B cell (primary cell): Measurements from ENCODE around the gene FAM174C. TPM values are rescaled to one million over a fixed set of nuclear protein-coding genes. Genes with fewer than 3 reads are reported as not detected.

Source experiments
- ATAC-seq: fragments of 200-7000 bp; cut with Tn5 transposase; one replicate; pipeline ENCODE4 v1.10.0; 2021; ENCODE audit warnings: low read depth, mild to moderate bottlenecking, moderate number of reproducible peaks, moderate library complexity
- CTCF ChIA-PET: fragments of 350-600 bp; sonication (Branson Sonifier 250); formaldehyde crosslinking; loops from one replicate; lab custom pipeline; 2021; ENCODE audit warnings: antibody characterized with exemption, inconsistent platforms; lab: Charles Lee
- POLR2A ChIA-PET: fragments of 350-600 bp; sonication (Branson Sonifier 250); formaldehyde crosslinking; loops from one replicate; lab custom pipeline; 2021; ENCODE audit warnings: antibody characterized with exemption; lab: Charles Lee
- DNase-seq: peaks from one replicate; pipeline ENCODE4 v3.0.0; 2013
- H2AFZ ChIP-seq: 2 replicates; pipeline ENCODE4 v1.6.1; 2012; ENCODE audit warnings: mild to moderate bottlenecking, low read depth, low read length; ENCODE audit not compliant: insufficient read depth, poor library complexity, severe bottlenecking
- H3K27ac ChIP-seq, 2 donors: 1 replicate in 1 of 2; 2 replicates in 1 of 2; pipeline ENCODE4 v1.5.1; 2012 to 2013; ENCODE audit warnings: low read length in 2 of 2, mild to moderate bottlenecking in 2 of 2, moderate library complexity in 1 of 2
- H3K27me3 ChIP-seq, 4 experiments: fragments of 200-600 bp in 1 of 4; sonication (generic) in 1 of 4; replicated peaks in 1 of 4; 1 replicate in 2 of 4; 2 replicates in 2 of 4; pipeline versions ENCODE4 v1.6.1 to v1.7.0; 2013 to 2016; ENCODE audit warnings: low read length in 3 of 4, mild to moderate bottlenecking in 2 of 4, mixed read lengths in 1 of 4, moderate library complexity in 1 of 4; ENCODE audit not compliant: insufficient read depth in 4 of 4, control insufficient read depth in 3 of 4; ENCODE audit errors: control extremely low read depth in 1 of 4
- H3K36me3 ChIP-seq, 2 experiments: replicated peaks in 1 of 2; 1 replicate in 1 of 2; 2 replicates in 1 of 2; pipeline versions ENCODE4 v1.6.1 to v1.7.1; 2013; ENCODE audit warnings: low read length in 1 of 2; ENCODE audit not compliant: insufficient read depth in 2 of 2, control insufficient read depth in 1 of 2; ENCODE audit errors: control extremely low read depth in 1 of 2, extremely low read depth in 1 of 2
- H3K4me1 ChIP-seq, 2 donors: fragments of 200-600 bp in 1 of 2; sonication (generic) in 1 of 2; 1 replicate in 1 of 2; 2 replicates in 1 of 2; pipeline versions ENCODE4 v1.5.1 to v1.6.1; 2013 to 2017; ENCODE audit warnings: low read length in 2 of 2; ENCODE audit not compliant: control insufficient read depth in 2 of 2, insufficient read depth in 2 of 2
- H3K4me2 ChIP-seq: replicated peaks from 2 replicates; pipeline ENCODE3; 2012; ENCODE audit warnings: mild to moderate bottlenecking, low read depth, low read length; ENCODE audit not compliant: poor library complexity, severe bottlenecking
- H3K4me3 ChIP-seq, 5 experiments: fragments of 200-600 bp in 1 of 5; sonication (generic) in 1 of 5; 1 replicate in 3 of 5; 2 replicates in 2 of 5; pipeline versions ENCODE4 v1.5.1 to v1.7.0; 2011 to 2016; ENCODE audit warnings: low read length in 4 of 5, mild to moderate bottlenecking in 4 of 5, low read depth in 2 of 5, control low read depth in 1 of 5, moderate library complexity in 1 of 5; ENCODE audit not compliant: insufficient read depth in 1 of 5; ENCODE audit errors: control extremely low read depth in 1 of 5, extremely low read depth in 1 of 5
- H3K79me2 ChIP-seq: fragments of 200-600 bp; sonication (generic); one replicate; pipeline ENCODE4 v1.6.0; 2016; ENCODE audit warnings: low read length; ENCODE audit not compliant: control insufficient read depth, insufficient read depth
- H3K9ac ChIP-seq: fragments of 200-600 bp; sonication (generic); 2 replicates; pipeline ENCODE4 v1.6.1; 2017; ENCODE audit warnings: mild to moderate bottlenecking, low read length, moderate library complexity
- H3K9me3 ChIP-seq, 3 donors: one replicate each; pipeline versions ENCODE4 v1.6.1 to v1.7.1; 2013; ENCODE audit warnings: low read length in 2 of 3; ENCODE audit not compliant: control insufficient read depth in 2 of 3, insufficient read depth in 1 of 3; ENCODE audit errors: control extremely low read depth in 1 of 3
- H4K20me1 ChIP-seq: 2 replicates; pipeline ENCODE4 v1.6.0; 2012; ENCODE audit warnings: mild to moderate bottlenecking, low read length; ENCODE audit not compliant: insufficient read depth, control insufficient read depth, poor library complexity, severe bottlenecking
- H3K27ac Mint-ChIP-seq: one replicate; pipeline ENCODE4 v1.8.0; 2021; ENCODE audit warnings: mixed read lengths
- H3K27me3 Mint-ChIP-seq: one replicate; pipeline ENCODE4 v1.8.0; 2021; ENCODE audit warnings: mixed read lengths
- H3K4me1 Mint-ChIP-seq: one replicate; pipeline ENCODE4 v1.8.0; 2021; ENCODE audit warnings: mixed read lengths
- H3K4me3 Mint-ChIP-seq: one replicate; pipeline ENCODE4 v1.8.0; 2021; ENCODE audit warnings: mixed read lengths
- H3K9me3 Mint-ChIP-seq: one replicate; pipeline ENCODE4 v1.8.0; 2022; ENCODE audit warnings: mixed read lengths; ENCODE audit not compliant: insufficient read depth
- EZH2 ChIP-seq: IDR thresholded peaks from 2 replicates; pipeline ENCODE4 v1.6.1; 2012; ENCODE audit warnings: borderline replicate concordance, low read depth, mild to moderate bottlenecking, moderate library complexity, low read length; ENCODE audit not compliant: insufficient read depth, poor library complexity, severe bottlenecking
- WGBS: methylation state at CpG from one replicate; pipeline ENCODE4 v1.1.5; 2013; ENCODE audit warnings: missing lambda C conversion rate; ENCODE audit not compliant: insufficient coverage; 5-methylcytosine and 5-hydroxymethylcytosine counted together
- intact Hi-C: fragments of 100-400 bp; cut with micrococcal nuclease; formaldehyde crosslinking; loops from one replicate; pipeline ENCODE4 v1.10.0; 2022
- polyA plus RNA-seq: library from polyadenylated mRNA; depleted of rRNA; stranded (reverse); fragments of >200 nt; gene quantifications from 2 replicates; pipeline ENCODE4 v1.2.3, GENCODE V29; 2012
- total RNA-seq, 2 donors: library from RNA; stranded (reverse); fragments of 120-200 nt in 1 of 2; gene quantifications; 1 replicate in 1 of 2; 2 replicates in 1 of 2; pipeline versions ENCODE4 v1.2.3 to v1.2.4, GENCODE V29; 2013 to 2022
- TF ChIP-seq, protein P1 (sequence below): fragments of 200-600 bp; IDR thresholded peaks from one replicate; pipeline ENCODE4 v1.8.0; 2022; ENCODE audit warnings: antibody characterized with exemption, mild to moderate bottlenecking

Gene FAM174C
- total and polyA plus RNA-seq, 2 donors (not counting 1 experiment from before 2014, with no cell fraction given) = 41.1 to 70.6 TPM

DNA sequence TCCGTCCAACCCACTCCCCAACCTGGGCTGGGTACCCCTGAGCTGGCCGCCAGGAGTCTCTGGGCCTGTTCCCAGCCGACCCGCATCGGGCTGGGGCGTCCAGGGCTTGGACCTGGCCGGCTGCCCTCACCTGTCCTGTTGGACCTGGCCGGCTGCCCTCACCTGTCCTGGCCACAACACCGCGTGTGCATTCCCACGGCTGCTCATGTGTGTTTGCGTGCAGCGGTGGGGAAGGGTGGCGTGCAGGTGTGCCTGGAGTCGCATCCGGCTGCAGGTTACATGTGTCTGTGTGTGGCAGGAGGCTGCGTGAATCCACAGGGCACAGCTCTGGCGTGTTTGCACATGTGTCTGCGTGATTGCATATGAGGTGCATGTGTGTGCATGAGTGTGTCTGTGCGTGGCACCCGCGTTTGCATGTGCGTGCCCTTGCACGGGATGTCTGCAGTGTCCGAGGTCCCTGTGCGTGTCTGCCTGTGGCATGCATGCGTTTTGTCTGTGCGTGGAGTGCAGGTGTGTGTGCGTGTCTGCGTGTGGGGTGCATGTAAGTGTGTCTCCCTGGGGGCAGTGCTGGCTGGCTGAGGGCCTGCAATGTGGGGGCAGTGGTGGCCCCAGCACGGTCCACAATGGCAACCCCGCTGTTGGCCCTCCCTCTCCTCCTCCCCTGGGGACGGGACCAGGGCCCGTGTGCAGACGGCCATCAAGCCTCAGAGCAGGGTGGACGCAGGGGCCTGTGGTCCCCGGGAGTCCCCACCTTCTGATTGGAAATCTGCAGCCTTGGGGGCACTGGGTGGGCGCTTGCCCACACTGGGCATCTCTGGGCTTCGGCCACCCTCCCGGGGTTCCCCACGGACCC, 13.7 kb downstream of the FAM174C start:
- Mint-ChIP-seq H3K4me1 (peaks cover 23% of the 10 kb centered on the region), H3K9me3 (no peaks in the 10 kb centered on the region), H3K27ac (no peak overlapping the region), H3K4me3 (no peak overlapping the region), H3K27me3 (peaks cover 30% of the 10 kb centered on the region)
- TF ChIP-seq, protein P1, sequence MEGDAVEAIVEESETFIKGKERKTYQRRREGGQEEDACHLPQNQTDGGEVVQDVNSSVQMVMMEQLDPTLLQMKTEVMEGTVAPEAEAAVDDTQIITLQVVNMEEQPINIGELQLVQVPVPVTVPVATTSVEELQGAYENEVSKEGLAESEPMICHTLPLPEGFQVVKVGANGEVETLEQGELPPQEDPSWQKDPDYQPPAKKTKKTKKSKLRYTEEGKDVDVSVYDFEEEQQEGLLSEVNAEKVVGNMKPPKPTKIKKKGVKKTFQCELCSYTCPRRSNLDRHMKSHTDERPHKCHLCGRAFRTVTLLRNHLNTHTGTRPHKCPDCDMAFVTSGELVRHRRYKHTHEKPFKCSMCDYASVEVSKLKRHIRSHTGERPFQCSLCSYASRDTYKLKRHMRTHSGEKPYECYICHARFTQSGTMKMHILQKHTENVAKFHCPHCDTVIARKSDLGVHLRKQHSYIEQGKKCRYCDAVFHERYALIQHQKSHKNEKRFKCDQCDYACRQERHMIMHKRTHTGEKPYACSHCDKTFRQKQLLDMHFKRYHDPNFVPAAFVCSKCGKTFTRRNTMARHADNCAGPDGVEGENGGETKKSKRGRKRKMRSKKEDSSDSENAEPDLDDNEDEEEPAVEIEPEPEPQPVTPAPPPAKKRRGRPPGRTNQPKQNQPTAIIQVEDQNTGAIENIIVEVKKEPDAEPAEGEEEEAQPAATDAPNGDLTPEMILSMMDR = no peak
- no peak for TF ChIP-seq EZH2
- peak; percentile 29 for DNase-seq
- Histone ChIP-seq H2AFZ (no peak overlapping the region), H4K20me1 (no peaks in the 10 kb centered on the region), H3K27me3 (peaks cover 0 to 83% (median 27%) of the 10 kb centered on the region in 4 experiments), H3K36me3 (no peaks in the 10 kb centered on the region), H3K4me1 (peaks cover 13 to 24% of the 10 kb centered on the region in 2 donors), H3K4me3 (no peak overlapping the region), H3K79me2 (no peaks in the 10 kb centered on the region), H3K27ac (no peak overlapping the region), H3K9ac (no peak overlapping the region), H3K9me3 (peaks cover 0 to 6% (median 0%) of the 10 kb centered on the region in 3 donors), H3K4me2 (no peak overlapping the region)
- intact Hi-C loops = no loop called here
- ChIA-PET POLR2A (no interaction called here), CTCF (no interaction called here)
- WGBS = 86% methylated on average over 41 of the region's 41 CpGs
- no peak for ATAC-seq

DNA sequence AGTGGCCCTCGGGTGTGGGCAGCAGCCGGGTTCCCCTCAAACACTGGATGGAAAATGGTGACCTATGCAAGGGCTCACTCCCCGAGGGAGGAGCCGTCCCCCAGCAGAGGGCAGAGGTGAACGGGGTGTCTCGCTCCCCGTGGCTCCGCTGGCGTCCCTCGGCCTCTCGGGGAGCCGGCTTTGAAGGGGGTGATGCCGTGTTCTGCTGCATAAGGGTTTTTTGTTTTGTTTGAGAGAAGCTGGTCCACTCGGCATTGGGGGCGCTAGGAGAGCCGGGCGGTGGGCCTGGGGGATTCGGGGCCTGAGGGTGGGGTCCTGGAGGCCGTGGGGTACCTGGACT, 14.3 kb downstream of the FAM174C start:
- H3K27me3 Mint-ChIP-seq = peaks cover 26% of the 10 kb centered on the region
- Histone ChIP-seq H2AFZ (no peak overlapping the region), H4K20me1 (no peaks in the 10 kb centered on the region), H3K79me2 (no peaks in the 10 kb centered on the region), H3K4me2 (no peak overlapping the region), H3K4me1 (peaks cover 13 to 24% of the 10 kb centered on the region in 2 donors), H3K36me3 (no peaks in the 10 kb centered on the region), H3K27ac (no peak overlapping the region), H3K4me3 (no peak overlapping the region), H3K27me3 (peaks cover 0 to 83% (median 25%) of the 10 kb centered on the region in 4 experiments), H3K9me3 (peaks cover 0 to 8% (median 0%) of the 10 kb centered on the region in 3 donors), H3K9ac (no peak overlapping the region)
- no peak overlapping the region for H3K4me3 Mint-ChIP-seq
- TF ChIP-seq EZH2 = no peak
- TF ChIP-seq, protein P1 = no peak
- ATAC-seq (no peak), DNase-seq (no peak)
- WGBS = 85% methylated on average over 19 of the region's 19 CpGs
- H3K4me1 Mint-ChIP-seq = peaks cover 18% of the 10 kb centered on the region
- H3K27ac Mint-ChIP-seq = no peak overlapping the region
- intact Hi-C loops = no loop called here
- H3K9me3 Mint-ChIP-seq = no peaks in the 10 kb centered on the region
- POLR2A ChIA-PET = no interaction called here
- CTCF ChIA-PET = no interaction called here
